Memory B cell (primary cell): Measurements from ENCODE around the gene SRGAP1.

Experiments
- ATAC-seq: fragments of 150-1000 bp; cut with Tn5 transposase; 2 replicates; pipeline ENCODE4 v1.10.0; 2021; ENCODE audit warnings: low read depth, mild to moderate bottlenecking, moderate library complexity
- DNase-seq, 2 donors: peaks; one replicate each; pipeline ENCODE4 v3.0.0; 2022; ENCODE audit warnings: low spot score in 2 of 2
- H3K27ac Mint-ChIP-seq: one replicate; pipeline ENCODE4 v1.8.0; 2022; ENCODE audit warnings: mild to moderate bottlenecking, moderate library complexity, mixed read lengths
- H3K27me3 Mint-ChIP-seq: one replicate; pipeline ENCODE4 v1.8.0; 2022; ENCODE audit warnings: mixed read lengths
- H3K36me3 Mint-ChIP-seq: one replicate; pipeline ENCODE4 v1.8.0; 2022; ENCODE audit warnings: mild to moderate bottlenecking, mixed read lengths
- H3K4me1 Mint-ChIP-seq: one replicate; pipeline ENCODE4 v1.8.0; 2022; ENCODE audit warnings: mixed read lengths
- H3K4me3 Mint-ChIP-seq: one replicate; pipeline ENCODE4 v1.8.0; 2022; ENCODE audit warnings: mild to moderate bottlenecking, moderate library complexity, mixed read lengths
- H3K9me3 Mint-ChIP-seq: one replicate; pipeline ENCODE4 v1.8.0; 2022; ENCODE audit warnings: mixed read lengths

Gene SRGAP1

GRCh38 chr12:63931703-63932102, 87.2 kb downstream of the SRGAP1 start:
- DNase-seq (no peak), ATAC-seq (no peak)
- H3K36me3 Mint-ChIP-seq = no peaks in the 10 kb centered on the region
- H3K27me3 Mint-ChIP-seq = no peaks in the 10 kb centered on the region
- H3K27ac Mint-ChIP-seq = no peak overlapping the region
- H3K4me1 Mint-ChIP-seq = no peaks in the 10 kb centered on the region
- H3K4me3 Mint-ChIP-seq = no peak overlapping the region
- no peaks in the 10 kb centered on the region for H3K9me3 Mint-ChIP-seq

DNA sequence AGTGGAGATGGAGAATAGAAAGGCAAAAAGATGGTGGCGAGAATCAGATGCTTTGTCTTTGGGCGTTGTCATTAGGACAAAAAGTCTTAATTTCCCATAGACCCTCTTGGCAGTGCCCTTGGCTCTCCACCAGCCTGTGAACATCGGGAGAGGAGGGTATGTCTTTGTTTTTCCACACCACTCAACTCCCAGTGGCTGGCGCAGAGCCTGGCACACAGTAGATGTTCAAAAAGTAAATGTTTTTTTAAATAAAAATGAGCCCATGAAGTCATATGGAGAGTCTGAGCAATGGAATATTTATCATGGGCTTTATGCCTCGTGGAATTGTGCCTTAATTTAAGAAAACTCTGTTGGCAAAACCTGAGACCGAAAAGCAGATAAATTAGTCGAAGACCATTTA, 90.4 kb downstream of the SRGAP1 start:
- Mint-ChIP-seq H3K36me3 (no peaks in the 10 kb centered on the region), H3K27ac (no peak overlapping the region), H3K4me3 (no peak overlapping the region), H3K9me3 (no peaks in the 10 kb centered on the region), H3K4me1 (no peaks in the 10 kb centered on the region), H3K27me3 (no peaks in the 10 kb centered on the region)
- no peak for DNase-seq
- ATAC-seq = no peak

DNA sequence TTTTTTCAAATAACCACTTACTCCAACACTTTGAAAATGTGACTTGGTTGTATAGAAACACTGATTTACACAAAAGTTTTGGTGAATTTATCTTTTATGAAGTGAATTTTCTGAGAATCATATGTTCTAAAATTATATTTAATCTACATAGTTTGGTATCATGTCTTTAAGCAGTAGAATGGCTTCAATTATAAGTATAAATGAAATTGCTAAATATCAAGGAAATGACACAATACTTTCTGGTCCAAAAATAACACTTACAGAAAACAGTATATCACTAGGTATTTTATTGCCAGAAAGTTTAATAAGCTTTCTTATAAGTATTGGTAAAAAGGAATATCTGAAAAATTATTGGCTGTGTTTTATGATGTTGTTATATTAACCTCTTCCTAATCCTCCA, 90.9 kb downstream of the SRGAP1 start:
- DNase-seq (no peak), ATAC-seq (no peak)
- Mint-ChIP-seq H3K4me3 (no peak overlapping the region), H3K27me3 (peaks cover 2% of the 10 kb centered on the region), H3K4me1 (no peaks in the 10 kb centered on the region), H3K27ac (no peak overlapping the region), H3K9me3 (no peaks in the 10 kb centered on the region), H3K36me3 (no peaks in the 10 kb centered on the region)

GRCh38 chr12:63937378-63938316, 93.1 kb downstream of the SRGAP1 start:
- no peak for DNase-seq
- no peak overlapping the region for H3K27ac Mint-ChIP-seq
- H3K9me3 Mint-ChIP-seq = no peaks in the 10 kb centered on the region
- H3K4me3 Mint-ChIP-seq = no peak overlapping the region
- no peaks in the 10 kb centered on the region for H3K4me1 Mint-ChIP-seq
- ATAC-seq = no peak
- peaks cover 2% of the 10 kb centered on the region for H3K27me3 Mint-ChIP-seq
- H3K36me3 Mint-ChIP-seq = no peaks in the 10 kb centered on the region

DNA sequence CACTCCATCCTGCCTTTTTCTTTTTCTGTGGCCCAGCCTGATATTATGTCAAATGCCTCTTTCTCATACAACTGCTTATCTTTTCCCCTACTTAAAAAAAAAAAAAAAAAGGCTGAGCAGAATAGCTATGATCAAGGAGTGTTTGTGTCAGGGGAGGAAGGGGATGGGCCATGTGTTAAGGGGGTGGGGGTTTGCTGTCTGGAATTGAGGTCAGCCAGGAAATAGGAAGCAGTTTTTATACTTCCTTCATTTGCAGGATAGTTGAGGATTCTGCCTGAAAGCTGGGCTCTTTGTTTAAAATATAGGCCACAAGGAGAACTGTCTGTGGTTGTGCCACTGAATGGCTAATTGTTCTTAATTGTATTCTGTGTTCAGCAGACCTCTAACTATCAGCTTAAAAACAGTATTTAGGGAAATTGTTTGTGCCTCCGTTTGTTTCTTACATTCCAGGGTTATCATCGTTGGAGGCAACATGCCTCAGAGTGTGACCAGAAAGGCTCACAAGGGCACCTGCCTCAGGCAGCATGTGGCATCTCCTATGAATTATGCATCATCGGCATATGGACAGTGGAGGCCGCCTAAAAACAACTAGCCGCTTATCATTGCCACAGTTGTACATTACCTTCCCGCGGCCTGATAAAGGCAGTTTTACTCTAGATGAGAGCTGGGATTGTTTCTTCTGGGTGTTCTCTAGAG, 96.0 kb downstream of the SRGAP1 start:
- Mint-ChIP-seq H3K36me3 (no peaks in the 10 kb centered on the region), H3K27ac (no peak overlapping the region), H3K9me3 (no peaks in the 10 kb centered on the region), H3K4me1 (peaks cover 2% of the 10 kb centered on the region), H3K27me3 (peaks cover 2% of the 10 kb centered on the region), H3K4me3 (no peak overlapping the region)
- ATAC-seq = no peak
- DNase-seq = no peak

DNA sequence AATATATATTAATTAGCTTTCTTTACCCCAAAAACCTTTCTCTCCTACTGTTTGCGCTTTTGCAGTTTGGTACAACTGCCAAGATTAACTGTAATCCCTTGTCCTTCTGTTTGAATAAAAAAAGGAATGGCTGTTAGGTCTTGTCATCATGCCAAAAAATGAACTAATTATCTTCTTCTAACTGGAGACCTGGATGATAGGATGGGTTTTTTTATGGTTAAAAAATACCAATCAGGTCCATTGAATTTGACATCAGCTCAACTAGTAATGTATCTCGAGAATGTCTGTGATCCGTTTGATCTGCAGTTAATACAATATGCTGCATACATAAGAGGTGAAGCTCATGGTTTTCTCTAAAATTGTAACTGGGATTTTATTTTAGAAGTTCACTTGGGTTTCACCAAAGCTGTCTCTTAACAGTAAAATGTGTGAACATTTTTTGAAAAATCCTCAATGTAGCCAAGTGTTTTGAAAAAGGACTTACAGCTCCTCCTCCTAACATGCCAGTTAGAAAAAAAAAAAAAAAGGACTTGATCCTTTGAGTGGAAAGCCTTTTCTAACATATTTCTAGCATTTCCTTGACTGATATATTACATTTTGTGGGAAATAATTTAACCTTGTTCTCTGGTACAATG, 96.8 kb downstream of the SRGAP1 start:
- Mint-ChIP-seq H3K27ac (no peak overlapping the region), H3K36me3 (no peaks in the 10 kb centered on the region), H3K9me3 (no peaks in the 10 kb centered on the region), H3K4me3 (no peak overlapping the region), H3K4me1 (peaks cover 2% of the 10 kb centered on the region), H3K27me3 (peaks cover 2% of the 10 kb centered on the region)
- no peak for ATAC-seq
- no peak for DNase-seq

DNA sequence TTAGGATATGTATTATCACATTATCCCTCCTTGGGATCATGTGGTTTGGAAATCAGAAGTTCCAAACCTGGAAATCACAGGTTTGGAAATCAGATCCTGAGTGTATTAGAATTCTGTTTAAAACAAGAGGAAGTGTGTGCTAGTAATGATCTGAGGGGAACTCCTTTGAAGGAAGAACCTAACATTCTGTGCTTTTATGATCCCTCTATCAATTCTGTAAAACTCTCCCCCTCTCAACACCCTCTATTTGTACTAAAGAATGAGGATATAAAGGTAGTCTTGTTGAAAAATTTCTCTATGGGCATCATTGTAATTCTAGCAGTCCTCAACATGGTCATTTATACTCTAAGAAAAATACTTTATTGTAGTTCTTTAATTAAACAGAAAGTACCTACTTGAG, 97.4 kb downstream of the SRGAP1 start:
- H3K27me3 Mint-ChIP-seq = peaks cover 2% of the 10 kb centered on the region
- H3K27ac Mint-ChIP-seq = no peak overlapping the region
- no peaks in the 10 kb centered on the region for H3K36me3 Mint-ChIP-seq
- peaks cover 2% of the 10 kb centered on the region for H3K4me1 Mint-ChIP-seq
- no peak overlapping the region for H3K4me3 Mint-ChIP-seq
- no peak for DNase-seq
- H3K9me3 Mint-ChIP-seq = no peaks in the 10 kb centered on the region
- no peak for ATAC-seq

GRCh38 chr12:63942464-63943241, 98.2 kb downstream of the SRGAP1 start:
- no peak for ATAC-seq
- peaks cover 2% of the 10 kb centered on the region for H3K4me1 Mint-ChIP-seq
- no peak for DNase-seq
- no peaks in the 10 kb centered on the region for H3K36me3 Mint-ChIP-seq
- no peak overlapping the region for H3K4me3 Mint-ChIP-seq
- H3K9me3 Mint-ChIP-seq = no peaks in the 10 kb centered on the region
- peaks cover 2% of the 10 kb centered on the region for H3K27me3 Mint-ChIP-seq
- no peak overlapping the region for H3K27ac Mint-ChIP-seq

GRCh38 chr12:63944034-63944579, 99.6 kb downstream of the SRGAP1 start:
- Mint-ChIP-seq H3K27me3 (peaks cover 2% of the 10 kb centered on the region), H3K9me3 (no peaks in the 10 kb centered on the region), H3K4me3 (no peak overlapping the region), H3K27ac (no peak overlapping the region), H3K4me1 (peaks cover 2% of the 10 kb centered on the region), H3K36me3 (no peaks in the 10 kb centered on the region)
- DNase-seq (no peak), ATAC-seq (no peak)

DNA sequence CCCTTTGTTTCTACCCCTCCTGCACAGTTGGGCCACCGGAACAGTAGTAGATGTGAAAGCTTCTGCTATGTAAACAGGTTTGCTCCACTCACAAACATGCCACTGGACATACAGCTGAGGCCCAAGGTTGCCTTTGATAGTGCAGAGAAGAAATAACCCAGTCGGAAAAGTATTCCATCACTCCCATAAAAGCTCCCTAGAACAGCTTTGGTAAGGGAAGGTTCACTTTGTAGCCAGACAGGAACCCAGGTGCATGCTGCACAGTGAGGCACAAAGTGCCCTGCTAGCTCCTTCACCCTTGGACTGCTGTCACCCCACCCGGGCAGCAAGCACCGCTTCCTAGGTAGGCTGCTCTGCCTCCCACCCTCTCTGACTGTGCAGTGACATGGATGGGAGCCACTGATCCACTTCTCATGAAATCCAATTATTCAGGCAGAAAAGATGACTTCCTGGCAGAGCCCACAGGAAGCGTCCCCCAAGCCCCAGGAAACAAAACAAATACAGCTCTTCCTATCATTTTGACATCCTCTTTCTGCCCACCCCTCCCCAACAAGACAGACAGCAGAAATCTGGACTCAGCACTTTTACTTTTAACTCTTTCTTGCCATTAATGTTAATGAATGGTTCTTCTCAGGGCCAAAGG, 100.2 kb downstream of the SRGAP1 start:
- H3K36me3 Mint-ChIP-seq = no peaks in the 10 kb centered on the region
- H3K4me3 Mint-ChIP-seq = no peak overlapping the region
- no peak overlapping the region for H3K27ac Mint-ChIP-seq
- H3K4me1 Mint-ChIP-seq = peaks cover 2% of the 10 kb centered on the region
- ATAC-seq (no peak), DNase-seq (no peak)
- H3K27me3 Mint-ChIP-seq = peaks cover 2% of the 10 kb centered on the region
- H3K9me3 Mint-ChIP-seq = no peaks in the 10 kb centered on the region

DNA sequence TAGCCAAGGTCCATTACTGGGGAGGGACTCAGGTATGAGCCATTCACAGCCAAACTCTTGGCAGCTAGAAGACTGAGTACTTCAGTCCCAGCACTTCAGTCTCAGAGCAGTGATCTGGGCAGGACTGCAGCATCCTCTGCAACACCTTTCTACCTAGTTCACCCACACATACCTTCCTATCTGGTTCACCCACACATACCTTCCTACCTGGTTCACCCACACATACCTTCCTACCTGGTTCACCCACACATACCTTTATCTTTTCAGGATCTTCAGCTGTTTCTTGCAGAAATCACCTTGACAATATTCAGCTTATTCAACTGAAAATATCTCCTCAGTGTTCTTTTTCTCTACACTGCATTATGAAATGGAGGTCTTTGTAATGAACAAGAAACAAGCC, 101.3 kb downstream of the SRGAP1 start:
- no peak overlapping the region for H3K27ac Mint-ChIP-seq
- H3K4me3 Mint-ChIP-seq = no peak overlapping the region
- DNase-seq (no peak), ATAC-seq (no peak)
- no peaks in the 10 kb centered on the region for H3K27me3 Mint-ChIP-seq
- H3K9me3 Mint-ChIP-seq = no peaks in the 10 kb centered on the region
- H3K36me3 Mint-ChIP-seq = no peaks in the 10 kb centered on the region
- H3K4me1 Mint-ChIP-seq = peaks cover 2% of the 10 kb centered on the region

GRCh38 chr12:63948211-63948610, 103.7 kb downstream of the SRGAP1 start:
- Mint-ChIP-seq H3K4me3 (no peak overlapping the region), H3K9me3 (no peaks in the 10 kb centered on the region), H3K4me1 (peaks cover 2% of the 10 kb centered on the region), H3K36me3 (no peaks in the 10 kb centered on the region), H3K27me3 (no peaks in the 10 kb centered on the region), H3K27ac (no peak overlapping the region)
- no peak for DNase-seq
- ATAC-seq = no peak

DNA sequence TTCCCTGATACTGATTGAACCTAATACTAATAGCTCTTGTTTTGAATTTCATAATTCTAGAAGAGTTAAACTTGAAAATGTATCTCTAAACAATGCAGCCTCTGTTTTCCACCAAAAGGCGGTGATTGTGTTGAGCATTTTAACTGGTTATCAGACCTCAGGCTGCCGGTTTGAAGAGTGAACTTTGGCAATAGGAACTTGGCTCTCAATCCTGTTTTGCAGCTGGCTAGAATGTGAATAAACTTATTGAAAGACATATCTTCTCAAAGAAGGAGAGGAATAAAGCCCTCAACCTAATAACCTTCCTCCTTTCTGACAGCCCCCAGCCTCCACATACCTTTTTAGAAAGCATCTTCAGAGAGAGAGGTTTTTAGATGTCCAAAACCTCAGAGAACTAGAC, 105.4 kb downstream of the SRGAP1 start:
- DNase-seq = no peak
- Mint-ChIP-seq H3K36me3 (no peaks in the 10 kb centered on the region), H3K4me1 (peaks cover 2% of the 10 kb centered on the region), H3K4me3 (no peak overlapping the region), H3K27ac (no peak overlapping the region), H3K27me3 (peaks cover 2% of the 10 kb centered on the region), H3K9me3 (no peaks in the 10 kb centered on the region)
- ATAC-seq = no peak
